ENCODE measurements around the gene C2orf15.
A peak's percentile ranks its signal among the peaks of the same experiment; 100 is the strongest.
"Not testable (repeated sequence)": the region's sequence is repeated elsewhere in the genome, so short reads cannot be mapped to it uniquely, and the experiment has no call there.

The C2orf15 gene, protein sequence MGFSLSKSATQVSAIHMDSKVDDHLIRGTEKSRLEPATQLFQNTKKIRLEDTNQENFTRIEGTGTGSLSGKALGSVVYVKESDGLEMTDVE

DNA sequence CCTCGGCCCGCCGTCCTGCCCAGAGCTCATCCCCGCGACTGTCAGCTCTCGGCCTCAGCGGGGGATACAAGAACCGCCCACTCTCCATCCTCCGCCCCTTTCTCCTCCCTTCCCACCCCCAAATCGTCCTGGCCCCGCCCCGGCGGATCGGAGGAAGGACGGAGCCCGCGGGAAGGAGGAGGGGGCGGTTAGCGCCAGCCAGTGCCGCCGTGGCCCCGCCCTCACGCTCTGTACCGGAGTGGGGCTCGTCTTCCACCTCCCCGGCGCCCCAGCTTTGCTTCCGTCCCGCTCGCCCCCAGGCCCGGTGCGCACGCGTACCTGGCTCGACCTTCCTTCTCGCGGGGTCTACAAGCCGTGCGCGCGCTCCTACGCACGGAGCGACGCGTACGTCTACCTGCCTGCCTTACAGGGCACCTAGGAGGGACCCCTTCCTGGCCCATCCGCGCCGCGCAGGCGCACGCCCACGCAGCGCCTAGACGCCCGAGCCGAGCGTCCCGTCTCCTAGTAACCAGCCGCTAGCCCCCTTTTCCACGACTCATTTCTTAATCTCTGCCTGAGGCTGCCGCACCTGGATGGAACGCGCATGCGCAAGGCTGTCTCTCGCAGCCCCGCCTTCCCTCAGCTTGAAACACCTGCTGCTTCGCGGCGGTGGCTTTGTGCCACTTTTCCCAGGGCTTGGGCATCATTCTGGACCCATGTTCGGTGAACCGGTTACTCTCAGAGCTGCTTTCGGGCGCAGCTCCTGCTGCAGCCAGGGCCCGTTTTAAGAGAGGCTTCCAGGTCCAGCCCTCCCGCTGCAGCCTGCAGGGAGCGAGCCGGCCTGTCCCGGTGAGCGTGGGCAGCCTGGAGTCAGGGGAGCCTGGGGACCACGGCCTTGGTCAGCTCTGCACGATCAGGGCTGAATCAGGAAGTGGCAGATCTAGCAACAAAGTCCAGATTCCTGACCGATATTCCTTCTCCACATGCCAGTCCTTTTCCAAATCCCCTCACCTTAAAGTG lies at the start of gene C2orf15:
C2orf15 (plus strand) TSS at position 598 of the 999 bp plus-strand sequence. CDS start 8,852 bp downstream, outside the sequence.
- DNase-seq = peak; percentile 76

DNA sequence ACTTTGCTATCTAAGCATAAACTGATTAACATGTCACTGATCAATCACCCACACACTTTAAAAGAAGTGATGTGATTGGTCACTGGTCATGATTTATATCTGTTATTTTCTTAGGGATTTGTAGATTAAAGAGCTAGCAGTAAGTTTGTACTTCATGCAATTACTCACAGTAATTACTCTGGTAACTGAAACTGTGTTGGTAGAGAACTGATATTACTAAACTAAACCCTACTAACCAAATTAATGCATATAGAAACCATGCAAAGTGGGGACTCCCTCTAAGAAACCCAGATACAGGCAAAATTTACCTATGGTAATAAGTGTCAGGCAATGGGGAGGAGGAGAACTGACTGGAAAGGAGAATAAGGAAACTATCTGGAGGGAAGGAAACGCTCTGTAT lies 44.8 kb upstream of the C2orf15 start:
- DNase-seq = no peak

DNA sequence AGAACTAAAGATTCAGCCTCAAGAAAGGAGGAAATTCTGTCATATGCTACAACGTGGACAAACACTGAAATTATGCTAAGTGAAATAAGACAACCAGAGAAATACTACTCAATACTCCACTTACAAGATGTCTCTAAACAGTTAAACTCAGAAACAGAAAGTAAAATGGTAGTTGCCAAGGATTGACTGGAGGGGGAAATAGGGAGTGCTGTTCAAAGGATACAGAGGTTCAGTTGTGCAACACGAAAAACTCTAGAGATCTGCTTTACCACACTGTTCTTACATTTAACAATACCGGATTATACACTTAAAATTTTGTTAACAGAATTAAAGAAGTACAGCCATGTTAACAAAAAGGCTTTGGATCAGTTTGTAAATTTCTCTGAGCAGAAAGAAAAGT lies 39.8 kb upstream of the C2orf15 start:
- DNase-seq = no peak

DNA sequence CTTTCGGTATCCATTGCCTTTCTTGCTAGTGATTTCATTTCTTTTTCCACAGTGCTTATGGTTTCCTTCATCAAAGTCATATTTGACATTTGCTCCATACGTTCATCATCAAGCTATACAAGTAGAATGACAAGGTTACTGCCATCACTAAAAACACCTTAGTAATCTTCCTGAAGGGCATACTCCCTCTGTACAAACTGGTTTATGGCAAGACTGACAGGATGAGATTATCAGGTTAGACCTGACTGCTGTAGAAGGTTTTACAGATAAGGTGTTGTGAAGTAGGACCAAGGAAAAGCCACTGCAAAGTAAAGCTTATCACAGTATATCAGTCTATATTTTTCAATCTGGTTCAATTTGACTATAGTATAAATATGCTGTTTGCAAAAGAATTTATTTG lies 37.5 kb upstream of the C2orf15 start:
- no peak for DNase-seq

DNA sequence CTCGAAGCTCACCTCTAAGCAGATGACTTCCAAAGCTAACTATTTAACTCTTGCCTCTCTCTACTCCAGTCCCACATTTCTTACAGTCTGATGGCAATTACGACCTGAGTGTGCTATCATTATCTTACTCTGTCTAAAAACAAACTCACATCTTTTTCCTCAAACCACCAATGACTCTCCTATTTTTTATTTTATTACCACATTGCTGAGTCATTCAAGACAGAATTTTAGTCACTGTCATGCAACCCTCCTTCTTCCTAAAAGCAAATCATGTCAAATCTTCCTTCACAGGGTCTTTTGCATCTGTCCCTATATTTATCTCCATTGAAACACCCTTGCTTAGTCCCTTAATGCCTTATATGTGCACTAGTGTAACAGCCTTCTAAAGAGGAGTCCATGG lies 34.6 kb upstream of the C2orf15 start:
- DNase-seq = no peak

DNA sequence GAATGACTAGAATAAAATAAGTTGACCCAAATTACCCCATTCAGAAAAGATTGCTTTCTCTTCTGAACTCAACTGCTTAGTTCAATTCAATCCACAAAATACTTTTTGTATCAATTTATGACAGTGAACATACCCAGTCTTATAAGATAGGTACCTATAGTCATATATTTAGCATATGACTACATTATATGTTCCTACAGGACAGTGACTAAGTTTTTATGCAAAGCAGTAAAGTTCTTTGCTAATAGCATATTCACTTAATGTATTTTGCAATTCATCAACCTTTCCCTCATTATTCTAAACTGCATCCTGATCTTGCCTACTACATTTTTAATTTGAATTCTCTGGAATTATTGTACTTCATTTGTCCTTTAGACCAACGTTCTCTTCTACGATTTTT lies 30.3 kb upstream of the C2orf15 start:
- DNase-seq = no peak

DNA sequence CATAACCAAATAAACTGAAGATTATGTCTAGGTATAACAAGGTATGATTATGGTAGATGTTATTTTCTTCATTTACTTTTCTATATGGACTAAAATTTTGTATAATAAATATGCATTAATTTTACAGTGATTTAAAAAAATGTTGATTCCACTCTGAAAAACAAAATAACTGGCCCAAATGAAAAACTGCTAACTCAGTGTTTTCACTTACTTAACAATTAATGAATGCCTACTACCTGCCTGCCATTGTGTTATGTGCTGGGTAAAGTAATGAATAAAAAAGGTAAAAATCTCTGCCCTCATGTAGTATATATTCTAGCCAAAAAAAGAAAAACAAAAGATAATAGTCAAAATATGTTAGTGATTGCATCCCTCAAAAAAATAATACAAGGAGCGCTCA lies 29.6 kb upstream of the C2orf15 start:
- no peak for DNase-seq

DNA sequence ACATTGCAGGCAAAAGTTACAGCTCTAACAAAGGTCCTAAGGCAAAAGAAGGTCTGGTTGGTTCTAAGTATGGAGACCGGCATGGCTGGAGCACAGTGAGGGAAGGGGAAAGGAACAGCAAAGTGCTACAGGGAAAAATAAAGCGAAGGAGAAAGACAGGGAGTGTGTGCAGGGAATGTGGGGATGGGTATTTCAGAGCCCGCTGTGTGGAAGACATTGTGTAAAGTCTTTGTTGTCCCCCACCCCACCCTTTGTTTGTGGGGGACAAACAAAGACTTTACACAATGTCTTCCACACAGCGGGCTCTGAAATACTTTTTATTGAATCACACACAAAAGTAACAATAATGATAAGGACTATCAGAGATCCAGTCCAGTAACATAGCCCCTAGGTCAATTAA lies 28.9 kb upstream of the C2orf15 start:
- no peak for DNase-seq

DNA sequence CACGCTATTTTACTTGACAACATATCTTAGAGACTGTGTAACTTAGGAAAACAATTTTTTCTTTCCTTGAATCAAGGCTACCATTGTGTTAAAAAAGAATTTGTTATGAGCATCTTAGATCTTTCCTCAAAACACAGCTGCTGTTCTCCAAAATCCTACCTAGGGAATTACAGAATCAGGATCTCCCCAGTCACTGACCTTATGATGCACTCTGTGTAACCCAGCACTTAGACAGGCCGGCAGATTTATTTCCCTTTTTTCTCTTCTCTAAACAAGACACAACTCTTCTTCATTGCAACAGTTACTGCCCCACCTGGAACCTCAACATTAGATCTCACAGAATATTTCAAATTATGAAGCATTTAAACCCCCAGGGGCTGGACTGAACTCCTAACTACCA lies 13.5 kb upstream of the C2orf15 start:
- no peak for DNase-seq

DNA sequence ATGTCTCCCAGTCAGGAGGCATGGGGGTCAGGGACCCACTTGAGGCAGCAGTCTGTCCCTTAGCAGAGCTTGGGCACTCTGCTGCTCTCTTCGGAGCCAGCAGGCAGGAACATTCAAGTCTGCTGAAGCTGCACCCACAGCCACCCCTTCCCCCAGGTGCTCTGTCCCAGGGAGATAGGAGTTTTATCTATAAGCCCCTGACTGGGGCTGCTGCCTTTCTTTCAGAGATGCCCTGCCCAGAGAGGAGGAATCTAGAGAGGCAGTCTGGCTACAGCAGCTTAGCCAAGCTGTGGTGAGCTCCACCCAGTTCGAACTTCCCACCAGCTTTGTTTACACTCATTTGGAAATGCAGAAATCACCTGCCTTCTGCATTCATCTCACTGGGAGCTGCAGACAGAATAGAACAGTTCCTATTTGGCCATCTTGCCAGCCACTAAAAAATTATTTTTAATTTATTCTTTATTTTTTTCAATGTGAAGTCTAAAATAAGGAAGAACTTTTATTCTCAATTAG lies 6.4 kb upstream of the C2orf15 start:
- DNase-seq = not testable (repeated sequence)

DNA sequence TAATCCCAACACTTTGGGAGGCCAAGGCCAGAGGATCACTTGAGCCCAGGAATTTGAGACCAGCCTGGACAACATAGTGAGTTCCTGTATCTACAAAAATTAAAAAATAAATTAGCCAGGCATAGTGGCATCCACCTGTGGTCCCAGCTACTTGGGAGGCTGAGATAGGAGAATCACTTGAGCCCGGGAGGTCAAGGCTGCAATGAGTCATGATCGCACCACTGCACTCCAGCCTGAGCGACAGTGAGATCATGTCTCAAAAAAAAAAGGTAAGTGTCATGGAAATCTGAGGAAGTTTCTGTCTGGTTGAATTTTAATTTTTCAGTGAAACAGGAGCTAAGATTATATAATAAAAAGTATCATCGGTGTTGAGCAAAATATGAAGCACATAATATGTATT lies 2.5 kb upstream of the C2orf15 start:
- no peak for DNase-seq

DNA sequence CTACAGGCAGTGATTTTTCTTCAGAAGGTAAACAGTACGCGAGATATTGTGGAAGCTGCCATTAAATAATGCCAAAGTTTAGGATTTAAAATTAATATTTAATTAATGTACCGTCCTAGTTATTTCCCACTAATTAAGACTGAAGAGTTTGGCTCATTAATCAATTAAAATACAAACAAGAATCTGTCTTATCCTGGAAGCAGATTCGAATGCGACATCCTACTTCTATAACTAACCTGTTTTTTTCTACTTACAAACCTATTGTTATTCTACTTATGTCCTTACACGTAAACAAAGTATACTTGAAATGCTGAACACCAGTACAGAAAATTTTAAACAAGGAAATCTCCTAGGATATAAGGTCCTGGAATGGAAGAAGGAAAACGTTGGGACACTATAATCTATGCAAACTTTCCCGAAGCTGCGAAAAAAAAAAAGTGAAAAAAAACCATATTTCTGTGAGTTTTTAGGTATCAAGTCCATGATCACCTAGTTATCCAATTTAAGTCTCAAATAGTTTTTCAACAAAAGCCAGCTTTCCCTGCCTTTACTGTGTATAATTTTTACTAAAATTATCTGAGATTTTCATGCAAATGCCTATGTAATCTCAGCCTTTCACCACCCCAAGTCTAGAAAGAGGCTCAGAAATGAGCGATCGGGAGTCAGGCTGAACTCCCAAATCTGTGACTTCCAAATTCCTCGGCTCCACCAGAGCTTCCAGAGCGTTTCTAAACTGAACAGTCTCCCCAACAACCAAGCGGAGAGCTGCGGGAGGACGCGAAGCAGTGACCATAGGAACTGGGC lies 1.2 kb upstream of the C2orf15 start:
- DNase-seq = no peak

DNA sequence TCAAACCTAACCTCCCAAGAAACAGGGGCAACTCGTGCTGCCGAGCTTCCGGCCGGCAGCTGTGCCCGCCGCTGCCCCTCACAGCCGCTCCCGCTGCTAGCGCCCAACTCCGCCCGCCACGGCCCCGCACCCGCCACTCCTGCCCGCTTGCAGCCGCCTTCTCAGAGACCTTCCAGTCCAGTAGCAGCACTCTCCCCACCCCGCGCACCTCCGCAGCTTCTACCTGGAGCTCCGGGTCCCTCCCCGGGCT lies 722 bp upstream of the C2orf15 start:
- DNase-seq = no peak

DNA sequence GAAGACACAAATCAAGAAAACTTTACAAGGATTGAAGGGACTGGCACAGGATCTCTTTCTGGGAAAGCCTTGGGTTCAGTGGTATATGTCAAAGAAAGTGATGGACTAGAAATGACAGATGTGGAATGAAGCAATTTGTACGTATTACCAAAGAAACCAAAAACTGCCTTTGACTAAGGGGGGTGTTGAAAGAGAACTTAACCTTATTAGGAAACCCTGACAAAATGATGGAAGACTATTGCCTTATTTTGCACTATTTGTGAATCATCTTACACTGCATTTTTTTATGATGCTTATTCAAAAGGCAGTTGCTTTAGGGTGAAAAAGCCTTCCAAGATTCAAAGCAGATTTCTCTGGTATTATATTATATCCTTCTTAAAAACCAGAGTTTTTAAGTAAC lies 9.2 kb downstream of the C2orf15 start:
- DNase-seq = no peak

DNA sequence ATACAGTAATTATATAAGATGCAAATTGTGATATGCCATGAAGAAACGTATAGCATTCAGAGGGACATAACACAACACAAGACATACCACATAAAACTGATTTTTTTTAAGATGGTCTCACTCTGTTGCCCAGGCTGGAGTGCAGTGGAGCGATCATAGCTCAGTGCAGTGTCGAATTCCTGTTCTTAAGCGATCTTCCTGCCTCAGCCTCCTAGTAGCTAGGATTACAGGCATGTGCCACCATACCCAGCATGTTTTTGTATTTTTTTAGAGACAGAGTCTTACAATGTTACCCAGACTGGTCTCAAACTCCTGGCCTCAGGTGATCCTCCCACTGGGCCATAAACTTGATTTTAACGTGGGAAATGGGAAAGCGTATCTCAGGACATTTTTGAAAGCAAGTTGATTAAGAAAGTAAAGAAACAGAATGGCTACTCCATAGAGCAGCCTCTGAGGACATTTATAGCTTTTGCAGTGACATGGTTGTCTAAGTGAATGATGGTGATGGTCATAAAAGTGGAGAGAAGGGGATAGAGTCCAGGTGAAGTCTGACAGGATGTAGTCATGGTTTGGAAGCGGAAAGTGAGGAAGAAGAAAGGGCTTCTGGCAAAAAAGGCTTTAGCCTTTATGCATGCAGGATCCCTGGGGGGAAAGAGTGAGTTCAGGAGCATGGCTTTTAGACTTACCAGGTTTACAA lies 10.8 kb downstream of the C2orf15 start:
- no peak for DNase-seq

DNA sequence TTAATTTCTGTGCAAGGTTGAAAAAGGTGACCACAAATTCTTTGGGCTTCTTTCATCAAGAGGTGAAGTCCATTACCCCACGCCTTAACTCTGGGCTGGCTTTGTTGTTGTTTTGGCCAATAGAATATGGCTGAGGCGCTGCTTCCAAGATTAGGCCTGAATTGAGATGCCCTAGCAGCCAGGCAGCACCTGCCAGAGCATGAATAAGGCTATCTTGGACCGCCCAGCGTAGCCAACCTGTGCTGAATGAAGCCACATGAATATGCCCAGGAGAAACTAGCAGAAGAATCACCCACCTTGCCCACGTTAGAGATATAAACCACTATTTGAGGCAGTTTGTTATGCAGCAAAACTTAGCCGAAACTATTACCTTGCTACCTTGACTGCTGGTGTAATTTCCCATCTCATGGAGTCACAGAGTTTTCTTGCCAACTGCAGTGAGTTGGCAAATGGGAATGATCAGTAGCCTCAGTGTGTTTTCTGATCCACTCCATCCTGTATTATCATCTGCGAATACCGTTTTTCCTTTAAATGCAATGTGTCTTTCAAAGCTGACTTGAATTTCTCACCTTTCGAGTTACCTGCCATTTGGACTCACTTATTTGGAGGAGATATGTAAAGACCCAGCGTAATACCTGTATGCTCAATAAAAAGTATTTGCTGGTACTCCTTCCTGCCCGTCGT lies 12.6 kb downstream of the C2orf15 start:
- DNase-seq = no peak

DNA sequence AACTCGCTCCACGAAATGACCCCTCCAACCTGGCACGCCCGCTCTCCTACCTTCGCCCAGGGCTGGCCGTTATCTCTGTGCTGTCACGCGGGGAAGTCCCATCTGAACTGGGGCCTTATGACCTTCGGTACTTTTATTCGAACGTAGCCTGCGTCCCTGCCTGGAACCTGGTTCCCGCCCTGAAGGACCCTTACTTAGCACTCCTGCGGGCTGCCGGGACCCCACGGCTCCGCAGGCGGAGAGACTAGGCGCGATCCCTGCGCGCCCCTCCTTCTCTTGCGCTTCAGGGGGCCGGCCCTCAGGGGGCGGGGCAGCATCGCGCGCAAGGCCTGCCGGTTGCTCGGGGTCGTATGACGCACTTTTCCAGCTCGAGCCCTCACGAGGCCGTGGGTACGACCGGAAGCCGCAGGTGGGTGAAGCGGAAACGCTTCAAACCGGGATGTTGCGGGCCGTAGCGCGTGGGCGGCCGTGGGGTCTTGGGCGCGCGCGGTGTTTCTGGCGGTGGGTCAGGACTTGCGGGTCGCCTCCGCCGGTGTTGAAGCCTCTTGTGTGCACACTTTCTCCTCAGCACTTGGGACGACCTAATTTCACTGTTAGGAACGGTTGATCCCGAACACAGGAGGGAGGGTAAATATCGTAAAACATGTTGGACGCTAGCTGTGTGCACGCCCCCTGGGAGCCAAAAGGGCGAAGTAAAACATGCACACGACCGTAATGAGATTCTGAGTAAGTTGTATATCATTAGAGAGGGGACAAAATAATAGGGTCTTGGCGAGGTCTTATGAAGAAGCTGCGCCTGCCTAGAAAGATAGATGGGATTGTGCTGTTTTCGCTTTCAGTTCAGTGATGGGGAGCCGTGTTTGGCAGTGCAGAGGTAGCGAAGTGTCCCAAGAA lies 13.4 kb downstream of the C2orf15 start, which contains the start of the genes LIPT1 and TSGA10:
LIPT1 (plus strand) TSS at position 325 of the 894 bp plus-strand sequence. CDS start 6,991 bp downstream, outside the sequence.
TSGA10 (minus strand) TSS at position 300 of the 894 bp plus-strand sequence. CDS start 45,503 bp downstream, outside the sequence.
- peak; percentile 45 for DNase-seq

DNA sequence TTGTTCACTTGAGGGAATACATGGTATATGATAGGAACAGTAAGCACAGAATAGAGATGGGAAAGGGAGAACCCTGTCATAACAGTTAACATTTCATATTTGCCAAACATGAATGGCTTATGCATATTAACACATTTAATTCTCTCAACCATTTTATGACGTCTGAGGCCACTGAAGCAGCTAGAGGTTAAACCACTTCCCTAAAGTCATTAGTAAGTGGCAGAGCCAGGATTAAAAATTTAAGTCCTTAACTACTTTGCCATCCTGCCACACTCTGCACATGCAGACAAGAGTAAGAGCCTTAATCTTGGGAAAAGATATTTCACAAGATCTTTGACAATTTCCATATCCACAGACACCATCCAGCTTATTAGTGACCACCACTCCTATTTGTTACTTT lies 15.4 kb downstream of the C2orf15 start:
- no peak for DNase-seq

DNA sequence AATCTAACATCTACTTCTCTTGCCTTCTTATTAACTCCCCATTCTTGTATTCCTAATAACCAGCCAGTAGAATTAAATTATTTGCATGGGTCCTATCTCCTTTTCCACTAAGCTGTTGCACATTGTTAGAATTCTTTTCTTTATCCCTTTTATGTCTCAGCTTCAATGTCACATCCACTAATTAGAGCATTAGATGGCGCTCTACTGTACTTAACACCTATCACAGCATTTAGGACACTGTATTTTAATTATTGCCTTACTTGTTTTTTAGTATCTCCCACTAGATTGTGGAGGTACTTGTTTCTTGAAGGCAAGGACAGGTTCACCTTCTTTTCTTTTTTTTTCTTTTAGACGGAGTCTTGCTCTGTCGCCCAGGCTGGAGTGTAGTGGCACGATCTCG lies 17.1 kb downstream of the C2orf15 start:
- no peak for DNase-seq

DNA sequence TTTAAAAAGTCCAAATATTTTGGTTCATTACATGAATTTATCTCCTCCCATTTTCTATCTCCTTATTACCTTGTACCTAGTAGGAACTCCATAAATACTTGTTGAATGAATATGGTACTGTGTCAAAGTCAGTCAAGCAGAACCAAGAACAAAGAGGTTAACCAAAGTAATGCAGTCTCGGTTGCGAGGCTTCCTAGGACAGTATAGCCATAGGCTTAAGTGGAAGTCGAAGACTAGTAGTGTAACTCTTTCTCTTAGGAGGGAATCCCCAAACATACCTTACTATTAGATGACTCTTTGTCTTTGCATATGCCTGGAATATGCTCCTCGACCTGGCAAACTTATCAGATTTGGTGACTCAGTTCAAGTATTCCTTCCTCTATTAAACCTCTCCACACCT lies 18.1 kb downstream of the C2orf15 start:
- no peak for DNase-seq

DNA sequence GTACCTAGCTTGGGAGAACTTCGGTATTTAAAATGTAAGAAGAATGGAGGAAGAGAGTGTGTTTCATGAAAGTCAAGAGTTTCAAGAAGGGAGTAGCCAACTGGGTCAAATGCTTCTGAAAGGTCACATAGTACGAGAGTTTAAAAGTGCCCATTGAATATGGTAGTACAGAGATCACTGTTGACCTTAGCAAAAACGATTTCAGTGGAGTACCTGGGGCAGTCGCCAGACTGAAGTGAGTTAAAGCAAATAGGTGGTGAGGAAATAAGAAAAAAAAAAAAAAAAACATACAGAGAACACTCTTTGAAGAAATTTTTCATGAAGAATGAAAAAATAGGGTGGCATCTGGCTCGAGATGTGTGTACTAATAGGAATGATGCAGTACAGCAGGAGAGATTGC lies 24.7 kb downstream of the C2orf15 start:
- DNase-seq = no peak

Measured in NCI-H524 treated with DMSO at 0.1 percent for 48 hours (cell line).